K562 (cell line): ENCODE results near the gene VWDE. TPM values are rescaled to one million over a fixed set of nuclear protein-coding genes. Genes with fewer than 3 reads are reported as not detected.

Experiments
- CBFA2T2 ChIP-seq: fragments of 450-650 bp; conservative IDR thresholded peaks from 2 replicates; pipeline ENCODE4 v1.6.1; 2017; ENCODE audit warnings: mild to moderate bottlenecking
- CHD1 ChIP-seq: fragments of 200-600 bp; sonication (generic); IDR thresholded peaks from one replicate; pipeline ENCODE4 v1.6.1; 2012; ENCODE audit warnings: mild to moderate bottlenecking, moderate library complexity, low read length, inconsistent platforms
- CREBBP ChIP-seq: IDR thresholded peaks from one replicate; pipeline ENCODE4 v1.6.1; 2012; ENCODE audit warnings: low read depth, mild to moderate bottlenecking, control low read depth, inconsistent platforms, low read length
- CTCFL ChIP-seq: IDR thresholded peaks from 2 replicates; pipeline ENCODE4 v1.6.1; 2011; ENCODE audit warnings: borderline replicate concordance, low read depth, mild to moderate bottlenecking, moderate library complexity, low read length; ENCODE audit not compliant: insufficient read depth, poor library complexity, severe bottlenecking
- DMBX1 ChIP-seq: fragments of 250-450 bp; sonication (Bioruptor Pico); IDR thresholded peaks from 2 replicates; pipeline ENCODE4 v1.8.0; 2022; ENCODE audit warnings: inconsistent platforms, mild to moderate bottlenecking, moderate library complexity, borderline replicate concordance
- E2F1 ChIP-seq: sonication (generic); formaldehyde crosslinking; IDR thresholded peaks from 2 replicates; pipeline ENCODE4 v1.8.1; 2023; ENCODE audit warnings: mild to moderate bottlenecking, missing genetic modification reagents, moderate library complexity
- ETV6 ChIP-seq, 3 experiments: fragments of 150-350 bp in 1 of 3; sonication (generic) in 1 of 3; formaldehyde crosslinking in 1 of 3; IDR thresholded peaks; 2 replicates each; pipeline versions ENCODE4 v1.6.1 to v1.8.0; 2014 to 2022; ENCODE audit warnings: borderline replicate concordance in 2 of 3, low read depth in 2 of 3, antibody characterized with exemption in 1 of 3, low read length in 1 of 3, mild to moderate bottlenecking in 1 of 3, missing genetic modification reagents in 1 of 3
- KDM4B ChIP-seq, 2 experiments: fragments of 450-650 bp in 1 of 2; sonication (generic) in 1 of 2; IDR thresholded peaks; 2 replicates each; pipeline ENCODE4 v1.6.1; 2016 to 2017; ENCODE audit warnings: borderline replicate concordance in 2 of 2, antibody characterized with exemption in 1 of 2, low read depth in 1 of 2, mild to moderate bottlenecking in 1 of 2
- MCM2 ChIP-seq: fragments of 450-650 bp; IDR thresholded peaks from 2 replicates; pipeline ENCODE4 v1.6.1; 2017; ENCODE audit warnings: low read depth, mild to moderate bottlenecking
- MITF ChIP-seq: IDR thresholded peaks from 2 replicates; pipeline ENCODE4 v1.6.1; 2014; ENCODE audit warnings: antibody characterized with exemption
- PHB ChIP-seq: fragments of 250-450 bp; sonication (Bioruptor Pico); IDR thresholded peaks from 2 replicates; pipeline ENCODE4 v1.5.0; 2021
- PTBP1 ChIP-seq: fragments of 200-400 bp; formaldehyde crosslinking; IDR thresholded peaks from 2 replicates; pipeline ENCODE4 v1.6.1; 2017; ENCODE audit warnings: low read depth, low read length
- RBM17 ChIP-seq: fragments of 200-400 bp; formaldehyde crosslinking; IDR thresholded peaks from 2 replicates; pipeline ENCODE4 v1.6.1; 2017; ENCODE audit warnings: low read depth, mild to moderate bottlenecking, low read length, borderline replicate concordance
- RFX1 ChIP-seq: fragments of 450-650 bp; IDR thresholded peaks from 2 replicates; pipeline ENCODE4 v1.6.1; 2016; ENCODE audit warnings: mild to moderate bottlenecking, moderate library complexity
- RFX5 ChIP-seq: IDR thresholded peaks from 2 replicates; pipeline ENCODE4 v1.6.1; 2011; ENCODE audit warnings: low read depth, mild to moderate bottlenecking, improper control_type of control experiment, low read length
- TBP ChIP-seq: optimal IDR thresholded peaks from 2 replicates; pipeline ENCODE3; 2011; ENCODE audit warnings: low read depth, low read length, improper control_type of control experiment
- ZNF274 ChIP-seq: IDR thresholded peaks from 2 replicates; pipeline ENCODE4 v1.6.1; 2011; ENCODE audit warnings: low read depth, mild to moderate bottlenecking, low read length, moderate library complexity, borderline replicate concordance
- ZNF280B ChIP-seq: fragments of 250-450 bp; sonication (Bioruptor Pico); IDR thresholded peaks from 2 replicates; pipeline ENCODE4 v1.5.1; 2021; ENCODE audit warnings: mild to moderate bottlenecking
- ZNF311 ChIP-seq: fragments of 250-450 bp; sonication (Bioruptor Pico); IDR thresholded peaks from 2 replicates; pipeline ENCODE4 v1.4.0; 2020; ENCODE audit warnings: mild to moderate bottlenecking, moderate library complexity
- ZNF398 ChIP-seq: fragments of 250-450 bp; sonication (Bioruptor Pico); IDR thresholded peaks from 2 replicates; pipeline ENCODE4 v1.8.0; 2021; ENCODE audit warnings: moderate library complexity, mild to moderate bottlenecking, inconsistent platforms
- ZNF551 ChIP-seq: fragments of 250-450 bp; sonication (Bioruptor Pico); IDR thresholded peaks from 2 replicates; pipeline ENCODE4 v1.5.0; 2021; ENCODE audit warnings: mild to moderate bottlenecking, moderate library complexity
- polyA plus RNA-seq, 8 experiments: library from polyadenylated mRNA; depleted of rRNA in 4 of 8; stranded (reverse) in 5 of 8; unstranded in 3 of 8; fragments of >200 nt; fragmentation: Nextera tagmentation in 2 of 8; fragmentation: Illumina TruSeq in 1 of 8; extraction: Ambion mirVana in 2 of 8; extraction: Trizol in 1 of 8; gene quantifications; 2 replicates each; pipeline versions ENCODE4 v1.2.1 to v1.2.3, GENCODE V29; 2011 to 2014; ENCODE audit warnings: inconsistent platforms in 1 of 8, missing spikeins in 1 of 8
- total RNA-seq, 7 experiments: library from RNA; depleted of rRNA in 6 of 7; stranded (reverse); fragments of >200 nt in 6 of 7; fragmentation: Illumina TruSeq in 2 of 7; extraction: Trizol in 2 of 7; gene quantifications; 2 replicates each; pipeline versions ENCODE4 v1.2.1 to v1.2.3, GENCODE V29; 2011 to 2021; ENCODE audit warnings: low replicate concordance in 1 of 7

VWDE gene
- total and polyA plus RNA-seq, 9 of the 15 experiments (the other 6 are each of a cell fraction or from before 2014, with no cell fraction given) = 40.6 to 162 (median 95.2) TPM

GRCh38 chr7:12385364-12385786, 18.3 kb downstream of the VWDE start (continued):
- no peak for TF ChIP-seq ZNF398 (CRISPR knock-in tag)
- 0 out of 2 replicates have a peak, but pooled peaks have one; percentile 11 for TF ChIP-seq ZNF311
- no peak for TF ChIP-seq MITF
- no peak for TF ChIP-seq MCM2
- TF ChIP-seq ZNF274 = no peak
- TF ChIP-seq CREBBP = no peak
- TF ChIP-seq TBP = no peak
- TF ChIP-seq ZNF280B (CRISPR knock-in tag) = no peak
- no peak for TF ChIP-seq PHB (CRISPR knock-in tag)
- TF ChIP-seq RFX5 = no peak
- TF ChIP-seq CTCFL = no peak
- TF ChIP-seq RBM17 = no peak
- TF ChIP-seq RFX1 = no peak
- no peak for TF ChIP-seq PTBP1
- TF ChIP-seq KDM4B (IDR thresholded peaks at IDR 0.05; ENCODE audit: borderline replicate concordance in 2 of 2, low read depth in 1 of 2) = no peak
- TF ChIP-seq ETV6 (IDR thresholded peaks at IDR 0.05; ENCODE audit: borderline replicate concordance in 1 of 2, low read depth in 2 of 2, low read length in 1 of 2) = no peak
- TF ChIP-seq ETV6 (CRISPR knock-in tag; IDR thresholded peaks at IDR 0.05; ENCODE audit: borderline replicate concordance) = no peak
- TF ChIP-seq E2F1 (CRISPR knock-in tag) = no peak
- TF ChIP-seq CBFA2T2 = peak; percentile 96
- peak; percentile 61; the same call in 1 of the 2 replicates for TF ChIP-seq DMBX1 (CRISPR knock-in tag)
- TF ChIP-seq ZNF551 (CRISPR knock-in tag) = no peak
- TF ChIP-seq CHD1 = no peak
